ENCODE results near the gene NEURL2.

DNA sequence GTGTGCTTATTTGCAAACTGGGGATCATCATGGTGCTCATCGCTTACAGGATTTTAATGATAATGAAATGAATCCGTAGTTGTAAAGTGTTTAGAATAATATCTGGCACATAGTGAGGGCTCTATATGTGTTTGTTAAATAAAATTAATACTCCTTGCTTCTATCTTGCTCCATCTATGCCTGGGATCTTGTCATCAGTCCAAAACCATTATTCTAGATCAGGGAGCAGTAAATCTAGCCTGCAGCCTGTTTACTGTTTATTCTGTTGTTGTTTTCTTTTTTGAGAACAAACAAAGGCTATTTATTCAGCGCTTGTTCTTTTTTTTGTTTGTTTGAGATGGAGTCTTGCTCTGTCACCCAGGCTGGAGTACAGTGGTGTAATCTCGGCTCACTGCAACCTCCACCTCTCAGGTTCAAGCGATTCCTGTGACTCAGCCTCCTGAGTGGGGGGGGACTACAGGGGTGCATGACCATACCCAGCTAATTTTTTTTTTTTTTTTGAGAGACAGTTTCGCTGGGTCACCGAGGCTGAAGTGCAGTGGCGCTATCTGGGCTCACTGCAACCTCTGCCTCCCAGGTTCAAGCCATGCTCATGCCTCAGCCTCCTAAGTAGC, 41.9 kb downstream of the NEURL2 start:
- TF ChIP-seq, protein P1, sequence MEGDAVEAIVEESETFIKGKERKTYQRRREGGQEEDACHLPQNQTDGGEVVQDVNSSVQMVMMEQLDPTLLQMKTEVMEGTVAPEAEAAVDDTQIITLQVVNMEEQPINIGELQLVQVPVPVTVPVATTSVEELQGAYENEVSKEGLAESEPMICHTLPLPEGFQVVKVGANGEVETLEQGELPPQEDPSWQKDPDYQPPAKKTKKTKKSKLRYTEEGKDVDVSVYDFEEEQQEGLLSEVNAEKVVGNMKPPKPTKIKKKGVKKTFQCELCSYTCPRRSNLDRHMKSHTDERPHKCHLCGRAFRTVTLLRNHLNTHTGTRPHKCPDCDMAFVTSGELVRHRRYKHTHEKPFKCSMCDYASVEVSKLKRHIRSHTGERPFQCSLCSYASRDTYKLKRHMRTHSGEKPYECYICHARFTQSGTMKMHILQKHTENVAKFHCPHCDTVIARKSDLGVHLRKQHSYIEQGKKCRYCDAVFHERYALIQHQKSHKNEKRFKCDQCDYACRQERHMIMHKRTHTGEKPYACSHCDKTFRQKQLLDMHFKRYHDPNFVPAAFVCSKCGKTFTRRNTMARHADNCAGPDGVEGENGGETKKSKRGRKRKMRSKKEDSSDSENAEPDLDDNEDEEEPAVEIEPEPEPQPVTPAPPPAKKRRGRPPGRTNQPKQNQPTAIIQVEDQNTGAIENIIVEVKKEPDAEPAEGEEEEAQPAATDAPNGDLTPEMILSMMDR (conservative IDR thresholded peaks at IDR 0.05; ENCODE audit: low read depth, low read length), result no peak
- no peak for TF ChIP-seq EZH2 (IDR thresholded peaks at IDR 0.05; ENCODE audit: borderline replicate concordance, low read depth, low read length, poor library complexity, severe bottlenecking)

Measured in A673 (cell line).